Measurements from ENCODE around the gene CLDN9.

Gene CLDN9

GRCh38 chr16:3058139-3059030, 45.7 kb downstream of the CLDN9 start:
- DNase-seq, result peak; percentile 56

GRCh38 chr16:3059041-3059722, 46.5 kb downstream of the CLDN9 start:
- peak; percentile 86 for DNase-seq

GRCh38 chr16:3059723-3060242, 47.1 kb downstream of the CLDN9 start:
- no peak for DNase-seq

GRCh38 chr16:3060339-3061127, 47.8 kb downstream of the CLDN9 start:
- DNase-seq, result no peak

DNA sequence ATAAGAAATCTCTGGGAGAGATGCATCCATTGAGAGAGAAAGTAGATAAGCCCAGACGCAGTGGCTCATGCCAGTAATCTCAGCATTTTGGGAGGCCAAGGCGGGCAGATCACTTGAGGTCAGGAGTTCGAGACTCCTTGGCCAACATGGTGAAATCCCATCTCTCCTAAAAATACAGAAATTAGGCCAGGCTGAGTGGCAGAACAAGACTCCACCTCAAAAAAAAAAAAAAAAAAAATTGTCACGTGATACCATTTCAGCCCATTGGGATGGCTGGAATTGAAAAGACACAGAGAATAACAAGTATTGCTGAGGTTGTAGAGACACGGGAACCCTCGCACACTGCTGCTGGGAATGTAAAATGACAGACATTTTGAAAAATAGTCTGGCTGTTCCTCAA, 49.8 kb downstream of the CLDN9 start:
- no peak for DNase-seq

- no peak for DNase-seq
Measured at GRCh38 chr16:3063625-3064386, 51.1 kb downstream of the CLDN9 start.
